Measurements from ENCODE around the gene SLC2A14. TPM values are rescaled to one million over a fixed set of nuclear protein-coding genes. Genes with fewer than 3 reads are reported as not detected.
"Not testable (repeated sequence)": the region's sequence is repeated elsewhere in the genome, so short reads cannot be mapped to it uniquely, and the experiment has no call there.

Gene SLC2A14
- total RNA-seq, 2 donors from 2014 or later: not detected

- no peaks in the 10 kb centered on the region for H3K9me3 ChIP-seq
- TF ChIP-seq CTCF (IDR thresholded peaks at IDR 0.05): no peak
- H3K27me3 ChIP-seq (replicated peaks; ENCODE audit: insufficient read depth): no peaks in the 10 kb centered on the region
- H3K36me3 ChIP-seq: no peaks in the 10 kb centered on the region
- H3K4me3 ChIP-seq: no peak overlapping the region
- no peak for ATAC-seq (ENCODE audit: insufficient number of reproducible peaks, low FRiP score, low read depth)
- H3K4me1 ChIP-seq (ENCODE audit: control insufficient read depth in 1 of 2, low read depth in 2 of 2): no peaks in the 10 kb centered on the region
- H3K27ac ChIP-seq: no peak overlapping the region
- DNase-seq (ENCODE audit: low spot score): no peak
Observed at GRCh38 chr12:7907009-7907408, 34.3 kb upstream of the SLC2A14 start.

- not testable (repeated sequence) for H3K27ac ChIP-seq; H3K27me3 ChIP-seq (replicated peaks; ENCODE audit: insufficient read depth); H3K4me3 ChIP-seq; H3K36me3 ChIP-seq; ATAC-seq (ENCODE audit: insufficient number of reproducible peaks, low FRiP score, low read depth); H3K9me3 ChIP-seq; H3K4me1 ChIP-seq (ENCODE audit: control insufficient read depth in 1 of 2, low read depth in 2 of 2); DNase-seq (ENCODE audit: low spot score)
Observed at GRCh38 chr12:7906303-7906702, 33.6 kb upstream of the SLC2A14 start.

- H3K27ac ChIP-seq; H3K4me3 ChIP-seq; H3K9me3 ChIP-seq; DNase-seq (ENCODE audit: low spot score); H3K36me3 ChIP-seq; H3K27me3 ChIP-seq (replicated peaks; ENCODE audit: insufficient read depth); ATAC-seq (ENCODE audit: insufficient number of reproducible peaks, low FRiP score, low read depth); H3K4me1 ChIP-seq (ENCODE audit: control insufficient read depth in 1 of 2, low read depth in 2 of 2): not testable (repeated sequence)
Observed at GRCh38 chr12:7905600-7906125, 32.9 kb upstream of the SLC2A14 start.

GRCh38 chr12:7905071-7905470 is 32.4 kb upstream of the SLC2A14 start:
- no peak for ATAC-seq (ENCODE audit: insufficient number of reproducible peaks, low FRiP score, low read depth)
- H3K4me1 ChIP-seq (ENCODE audit: control insufficient read depth in 1 of 2, low read depth in 2 of 2): no peaks in the 10 kb centered on the region

DNA sequence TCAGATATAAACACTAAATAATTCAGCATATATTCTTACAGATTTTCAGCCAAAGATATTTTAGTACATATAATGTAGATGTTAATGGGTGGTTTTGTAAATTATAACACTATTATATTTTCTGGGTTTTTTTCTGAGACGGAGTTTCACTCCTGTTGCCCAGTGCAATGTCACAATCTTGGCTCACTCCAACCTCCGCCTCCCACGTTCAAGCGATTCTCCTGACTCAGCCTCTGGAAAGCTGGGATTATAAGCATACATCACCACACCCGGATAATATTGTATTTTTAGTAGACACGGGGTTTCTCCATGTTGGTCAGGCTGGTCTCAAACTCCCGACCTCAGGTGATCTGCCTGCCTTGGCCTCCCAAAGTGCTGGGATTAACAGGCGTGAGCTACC is 29.7 kb upstream of the SLC2A14 start:
- not testable (repeated sequence) for H3K36me3 ChIP-seq; DNase-seq (ENCODE audit: low spot score); ATAC-seq (ENCODE audit: insufficient number of reproducible peaks, low FRiP score, low read depth); H3K27me3 ChIP-seq (replicated peaks; ENCODE audit: insufficient read depth); H3K4me1 ChIP-seq (ENCODE audit: control insufficient read depth in 1 of 2, low read depth in 2 of 2); H3K9me3 ChIP-seq; H3K27ac ChIP-seq; H3K4me3 ChIP-seq

More at GRCh38 chr12:7905071-7905470, 32.4 kb upstream of the SLC2A14 start:
- DNase-seq (ENCODE audit: low spot score): no peak
- Histone ChIP-seq H3K9me3 (no peaks in the 10 kb centered on the region), H3K27me3 (replicated peaks; ENCODE audit: insufficient read depth) (no peaks in the 10 kb centered on the region), H3K36me3 (no peaks in the 10 kb centered on the region), H3K27ac (no peak overlapping the region), H3K4me3 (no peak overlapping the region)
- TF ChIP-seq CTCF (IDR thresholded peaks at IDR 0.05): no peak

GRCh38 chr12:7899755-7900154 is 27.0 kb upstream of the SLC2A14 start:
- no peak for DNase-seq (ENCODE audit: low spot score)
- TF ChIP-seq CTCF (IDR thresholded peaks at IDR 0.05): no peak
- H3K27ac ChIP-seq: no peak overlapping the region

DNA sequence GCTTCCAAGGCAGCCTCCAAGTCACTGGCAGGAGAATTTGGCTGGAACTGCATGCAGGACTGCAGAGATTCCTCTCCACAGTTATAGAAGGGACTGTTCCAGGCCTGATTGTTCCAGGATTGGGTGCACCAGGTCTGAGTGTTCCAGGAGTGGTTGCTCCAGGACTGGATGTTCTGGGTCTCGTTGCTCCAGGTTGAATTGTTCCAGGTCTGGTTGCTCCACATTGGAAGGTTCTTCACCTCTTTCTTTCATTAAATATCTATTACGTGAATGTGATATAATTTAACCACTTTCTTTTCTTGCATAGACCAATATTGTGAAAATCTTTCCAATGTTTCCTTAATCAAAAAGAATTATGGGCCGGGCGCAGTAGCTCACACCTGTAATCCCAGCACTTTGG is 24.0 kb upstream of the SLC2A14 start:
- H3K27me3 ChIP-seq (replicated peaks; ENCODE audit: insufficient read depth); H3K36me3 ChIP-seq; H3K4me3 ChIP-seq; H3K9me3 ChIP-seq; DNase-seq (ENCODE audit: low spot score); H3K27ac ChIP-seq; ATAC-seq (ENCODE audit: insufficient number of reproducible peaks, low FRiP score, low read depth); H3K4me1 ChIP-seq (ENCODE audit: control insufficient read depth in 1 of 2, low read depth in 2 of 2): not testable (repeated sequence)

More at GRCh38 chr12:7899755-7900154, 27.0 kb upstream of the SLC2A14 start:
- no peak overlapping the region for H3K4me3 ChIP-seq
- no peaks in the 10 kb centered on the region for H3K36me3 ChIP-seq
- no peaks in the 10 kb centered on the region for H3K4me1 ChIP-seq (ENCODE audit: control insufficient read depth in 1 of 2, low read depth in 2 of 2)
- no peaks in the 10 kb centered on the region for H3K9me3 ChIP-seq
- ATAC-seq (ENCODE audit: insufficient number of reproducible peaks, low FRiP score, low read depth): no peak
- no peaks in the 10 kb centered on the region for H3K27me3 ChIP-seq (replicated peaks; ENCODE audit: insufficient read depth)

All from thoracic aorta (tissue), 2 donors.